Ovary (tissue), 3 donors: ENCODE results near the gene VIPR1.

ENCODE experiments used
- CTCF ChIP-seq, 3 donors: fragments of 450-650 bp in 2 of 3; fragments of 200-600 bp in 1 of 3; IDR thresholded peaks; one replicate each; pipeline versions ENCODE4 v1.5.1 to v1.8.0; 2016 to 2022; ENCODE audit warnings: antibody characterized with exemption in 3 of 3, mild to moderate bottlenecking in 1 of 3
- EP300 ChIP-seq: sonication (generic); formaldehyde crosslinking; IDR thresholded peaks from one replicate; pipeline ENCODE4 v1.6.1; 2017; ENCODE audit warnings: antibody characterized with exemption
- donor health status: DM: no; HTN: no; CAD: no.

- TF ChIP-seq CTCF (IDR thresholded peaks at IDR 0.05) (no peak), EP300 (no peak)
Observed at GRCh38 chr3:42492508-42493080, 9.8 kb upstream of the VIPR1 start.
